SK-N-SH (cell line): Measurements from ENCODE around the gene SDF4. TPM values are rescaled to one million over a fixed set of nuclear protein-coding genes. Genes with fewer than 3 reads are reported as not detected.

Source experiments
- CTCF ChIA-PET: fragments of 300-600, 350-600 bp; formaldehyde crosslinking; extraction: SDS; loops from one replicate; lab custom pipeline; 2021; lab: Yijun Ruan, JAX
- POLR2A ChIA-PET: fragments of 350-600 bp; sonication (Branson Sonifier 250); formaldehyde crosslinking; extraction: SDS; loops from one replicate; lab custom pipeline; 2020; ENCODE audit warnings: antibody characterized with exemption, inconsistent platforms; lab: Yijun Ruan, JAX
- DNase-seq: peaks from one replicate; pipeline ENCODE4 v3.0.0; 2012
- H2AFZ ChIP-seq: fragments of 200-600 bp; sonication (generic); 2 replicates; pipeline ENCODE4 v1.8.1; 2016; ENCODE audit warnings: antibody characterized with exemption, mild to moderate bottlenecking, low read depth
- H3F3A ChIP-seq: fragments of 200-600 bp; sonication (generic); replicated peaks from 2 replicates; pipeline ENCODE3; 2016; ENCODE audit warnings: antibody characterized with exemption, mild to moderate bottlenecking; ENCODE audit not compliant: insufficient read depth
- H3K27ac ChIP-seq, 2 experiments: fragments of 200-500 bp in 1 of 2; fragments of 200-600 bp in 1 of 2; sonication (Bioruptor generic) in 1 of 2; sonication (generic), shearing (Covaris generic) in 1 of 2; 2 replicates each; pipeline versions ENCODE4 v1.5.1 to v1.6.1; 2014 to 2016; ENCODE audit warnings: low read depth in 2 of 2, inconsistent platforms in 1 of 2, low read length in 1 of 2, mild to moderate bottlenecking in 1 of 2, mixed read lengths in 1 of 2
- H3K27me3 ChIP-seq: fragments of 200-600 bp; sonication (generic), shearing (Covaris generic); 2 replicates; pipeline ENCODE4 v1.6.1; 2016; ENCODE audit warnings: mixed run types; ENCODE audit not compliant: insufficient read depth
- H3K36me3 ChIP-seq, 2 experiments: fragments of 200-500 bp in 1 of 2; fragments of 200-600 bp in 1 of 2; sonication (Bioruptor generic) in 1 of 2; sonication (generic) in 1 of 2; replicated peaks in 1 of 2; 2 replicates each; pipeline versions ENCODE3 to v1.5.1; 2014 to 2016; ENCODE audit warnings: low read length in 1 of 2, mild to moderate bottlenecking in 1 of 2; ENCODE audit not compliant: insufficient read depth in 2 of 2, control insufficient read depth in 1 of 2
- H3K4me1 ChIP-seq, 2 experiments: fragments of 200-500 bp in 1 of 2; fragments of 200-600 bp in 1 of 2; sonication (Bioruptor generic) in 1 of 2; sonication (generic), shearing (Covaris generic) in 1 of 2; 2 replicates each; pipeline versions ENCODE4 v1.5.1 to v1.6.1; 2014 to 2016; ENCODE audit warnings: low read depth in 1 of 2, low read length in 1 of 2, mixed run types in 1 of 2; ENCODE audit not compliant: insufficient read depth in 2 of 2, control insufficient read depth in 1 of 2
- H3K4me2 ChIP-seq: fragments of 200-600 bp; sonication (generic), shearing (Covaris generic); 2 replicates; pipeline ENCODE4 v1.6.1; 2017; ENCODE audit warnings: mixed run types
- H3K4me3 ChIP-seq, 2 experiments: fragments of 200-500 bp in 1 of 2; fragments of 200-600 bp in 1 of 2; sonication (Bioruptor generic) in 1 of 2; sonication (generic), shearing (Covaris generic) in 1 of 2; 2 replicates each; pipeline versions ENCODE4 v1.5.1 to v1.8.1; 2014 to 2016; ENCODE audit warnings: low read depth in 2 of 2, inconsistent platforms in 1 of 2, low read length in 1 of 2, mild to moderate bottlenecking in 1 of 2, mixed read lengths in 1 of 2, moderate library complexity in 1 of 2
- H3K79me2 ChIP-seq: fragments of 200-600 bp; sonication (generic); 2 replicates; pipeline ENCODE4 v1.8.1; 2017; ENCODE audit warnings: mild to moderate bottlenecking; ENCODE audit not compliant: insufficient read depth
- H3K9ac ChIP-seq: fragments of 200-600 bp; sonication (generic); 2 replicates; pipeline ENCODE4 v1.6.1; 2017; ENCODE audit warnings: mixed run types
- H3K9me2 ChIP-seq: fragments of 200-600 bp; sonication (generic); 2 replicates; pipeline ENCODE4 v1.6.1; 2017; ENCODE audit warnings: mixed run types
- H3K9me3 ChIP-seq: fragments of 200-600 bp; sonication (generic); 2 replicates; pipeline ENCODE4 v1.6.1; 2017; ENCODE audit warnings: mixed run types, mild to moderate bottlenecking, moderate library complexity
- H4K20me1 ChIP-seq: fragments of 200-600 bp; sonication (generic); 2 replicates; pipeline ENCODE4 v1.6.1; 2017; ENCODE audit warnings: mild to moderate bottlenecking, mixed run types; ENCODE audit not compliant: insufficient read depth
- ELF1 ChIP-seq: IDR thresholded peaks from 2 replicates; pipeline ENCODE4 v1.4.0; 2012
- FOSL2 ChIP-seq: IDR thresholded peaks from 2 replicates; pipeline ENCODE4 v1.4.0; 2012; ENCODE audit warnings: low read depth, mild to moderate bottlenecking, moderate library complexity, borderline replicate concordance
- FOXM1 ChIP-seq: IDR thresholded peaks from 2 replicates; pipeline ENCODE4 v1.4.0; 2012; ENCODE audit warnings: low read depth, mild to moderate bottlenecking
- GATA2 ChIP-seq: sonication (generic); formaldehyde crosslinking; IDR thresholded peaks from 2 replicates; pipeline ENCODE4 v1.5.0; 2020; ENCODE audit warnings: mild to moderate bottlenecking, missing genetic modification reagents
- MXI1 ChIP-seq: IDR thresholded peaks from 2 replicates; pipeline ENCODE4 v1.6.1; 2012; ENCODE audit warnings: mild to moderate bottlenecking, low read depth, low read length, improper control_type of control experiment
- POLR2AphosphoS5 ChIP-seq: IDR thresholded peaks from 2 replicates; pipeline ENCODE4 v1.6.1; 2012; ENCODE audit warnings: low read depth, low read length
- RAD21 ChIP-seq: IDR thresholded peaks from 2 replicates; pipeline ENCODE4 v1.6.1; 2012; ENCODE audit warnings: mild to moderate bottlenecking, low read length
- RXRA ChIP-seq: IDR thresholded peaks from 2 replicates; pipeline ENCODE4 v1.4.0; 2012; ENCODE audit warnings: low read depth, mild to moderate bottlenecking, borderline replicate concordance
- SIN3A ChIP-seq: IDR thresholded peaks from 2 replicates; pipeline ENCODE4 v1.6.1; 2012; ENCODE audit warnings: low read depth, mild to moderate bottlenecking, low read length, moderate library complexity, borderline replicate concordance
- TCF12 ChIP-seq: IDR thresholded peaks from 2 replicates; pipeline ENCODE4 v1.4.0; 2012
- YY1 ChIP-seq: IDR thresholded peaks from 2 replicates; pipeline ENCODE4 v1.4.0; 2012; ENCODE audit warnings: low read depth, mild to moderate bottlenecking
- WGBS: methylation state at CpG from one replicate; pipeline ENCODE4 v1.1.6; 2017; ENCODE audit warnings: low lambda C conversion rate; 5-methylcytosine and 5-hydroxymethylcytosine counted together
- polyA plus RNA-seq, 3 experiments: library from polyadenylated mRNA; depleted of rRNA; stranded (reverse); fragments of >200 nt; gene quantifications; 2 replicates each; pipeline ENCODE4 v1.2.3, GENCODE V29; 2012
- TF ChIP-seq, protein P1 (sequence below): fragments of 150-350 bp; IDR thresholded peaks from 2 replicates; pipeline ENCODE4 v1.6.1; 2017; ENCODE audit warnings: antibody characterized with exemption, low read length, low read depth, borderline replicate concordance
- TF ChIP-seq, protein P2 (sequence below): fragments of 200-600 bp; sonication (generic); IDR thresholded peaks from 2 replicates; pipeline ENCODE4 v1.6.1; 2017; ENCODE audit warnings: antibody characterized with exemption, mild to moderate bottlenecking, moderate library complexity
- TF ChIP-seq, protein P3 (sequence below): fragments of 150-350 bp; IDR thresholded peaks from 2 replicates; pipeline ENCODE4 v1.6.1; 2016; ENCODE audit warnings: mild to moderate bottlenecking, low read depth, low read length

The SDF4 gene
- polyA plus RNA-seq, 1 of the 3 experiments (the other 2 are of a cell fraction), result 265 TPM

- TF ChIP-seq, protein P1, sequence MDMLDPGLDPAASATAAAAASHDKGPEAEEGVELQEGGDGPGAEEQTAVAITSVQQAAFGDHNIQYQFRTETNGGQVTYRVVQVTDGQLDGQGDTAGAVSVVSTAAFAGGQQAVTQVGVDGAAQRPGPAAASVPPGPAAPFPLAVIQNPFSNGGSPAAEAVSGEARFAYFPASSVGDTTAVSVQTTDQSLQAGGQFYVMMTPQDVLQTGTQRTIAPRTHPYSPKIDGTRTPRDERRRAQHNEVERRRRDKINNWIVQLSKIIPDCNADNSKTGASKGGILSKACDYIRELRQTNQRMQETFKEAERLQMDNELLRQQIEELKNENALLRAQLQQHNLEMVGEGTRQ, result no peak
- TF ChIP-seq RXRA, result no peak
- TF ChIP-seq, protein P2, sequence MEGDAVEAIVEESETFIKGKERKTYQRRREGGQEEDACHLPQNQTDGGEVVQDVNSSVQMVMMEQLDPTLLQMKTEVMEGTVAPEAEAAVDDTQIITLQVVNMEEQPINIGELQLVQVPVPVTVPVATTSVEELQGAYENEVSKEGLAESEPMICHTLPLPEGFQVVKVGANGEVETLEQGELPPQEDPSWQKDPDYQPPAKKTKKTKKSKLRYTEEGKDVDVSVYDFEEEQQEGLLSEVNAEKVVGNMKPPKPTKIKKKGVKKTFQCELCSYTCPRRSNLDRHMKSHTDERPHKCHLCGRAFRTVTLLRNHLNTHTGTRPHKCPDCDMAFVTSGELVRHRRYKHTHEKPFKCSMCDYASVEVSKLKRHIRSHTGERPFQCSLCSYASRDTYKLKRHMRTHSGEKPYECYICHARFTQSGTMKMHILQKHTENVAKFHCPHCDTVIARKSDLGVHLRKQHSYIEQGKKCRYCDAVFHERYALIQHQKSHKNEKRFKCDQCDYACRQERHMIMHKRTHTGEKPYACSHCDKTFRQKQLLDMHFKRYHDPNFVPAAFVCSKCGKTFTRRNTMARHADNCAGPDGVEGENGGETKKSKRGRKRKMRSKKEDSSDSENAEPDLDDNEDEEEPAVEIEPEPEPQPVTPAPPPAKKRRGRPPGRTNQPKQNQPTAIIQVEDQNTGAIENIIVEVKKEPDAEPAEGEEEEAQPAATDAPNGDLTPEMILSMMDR, result no peak
- no peak for TF ChIP-seq YY1
- no peak for TF ChIP-seq RAD21
- no peak for TF ChIP-seq ELF1
- no peak for TF ChIP-seq FOSL2
- TF ChIP-seq, protein P3, sequence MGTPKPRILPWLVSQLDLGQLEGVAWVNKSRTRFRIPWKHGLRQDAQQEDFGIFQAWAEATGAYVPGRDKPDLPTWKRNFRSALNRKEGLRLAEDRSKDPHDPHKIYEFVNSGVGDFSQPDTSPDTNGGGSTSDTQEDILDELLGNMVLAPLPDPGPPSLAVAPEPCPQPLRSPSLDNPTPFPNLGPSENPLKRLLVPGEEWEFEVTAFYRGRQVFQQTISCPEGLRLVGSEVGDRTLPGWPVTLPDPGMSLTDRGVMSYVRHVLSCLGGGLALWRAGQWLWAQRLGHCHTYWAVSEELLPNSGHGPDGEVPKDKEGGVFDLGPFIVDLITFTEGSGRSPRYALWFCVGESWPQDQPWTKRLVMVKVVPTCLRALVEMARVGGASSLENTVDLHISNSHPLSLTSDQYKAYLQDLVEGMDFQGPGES, result no peak
- no peak for TF ChIP-seq GATA2 (CRISPR knock-in tag)
- no peak for TF ChIP-seq SIN3A
- no peak for TF ChIP-seq POLR2AphosphoS5
- TF ChIP-seq TCF12, result no peak
- Histone ChIP-seq H2AFZ (no peak overlapping the region), H3K79me2 (no peaks in the 10 kb centered on the region), H3K27me3 (no peaks in the 10 kb centered on the region), H3K27ac (no peak overlapping the region), H3K4me1 (no peaks in the 10 kb centered on the region; a peak in 1 of 4 replicates), H3K9ac (no peak overlapping the region), H3K36me3 (no peaks in the 10 kb centered on the region), H3K9me2 (no peaks in the 10 kb centered on the region), H3F3A (no peaks in the 10 kb centered on the region), H3K9me3 (no peaks in the 10 kb centered on the region), H3K4me2 (no peak overlapping the region), H3K4me3 (no peak overlapping the region), H4K20me1 (no peaks in the 10 kb centered on the region)
- CTCF ChIA-PET, result interaction anchor here (3.3 kb wide), 1 partner anchor 123 kb away, joined by 19 read pairs; no protein-coding TSS in a partner anchor
- POLR2A ChIA-PET, result no interaction called here
- DNase-seq, result no peak
- 51% methylated on average over 15 of the region's 23 CpGs for WGBS
Measured at GRCh38 chr1:1245178-1245816, 13.5 kb upstream of the SDF4 start.

DNA sequence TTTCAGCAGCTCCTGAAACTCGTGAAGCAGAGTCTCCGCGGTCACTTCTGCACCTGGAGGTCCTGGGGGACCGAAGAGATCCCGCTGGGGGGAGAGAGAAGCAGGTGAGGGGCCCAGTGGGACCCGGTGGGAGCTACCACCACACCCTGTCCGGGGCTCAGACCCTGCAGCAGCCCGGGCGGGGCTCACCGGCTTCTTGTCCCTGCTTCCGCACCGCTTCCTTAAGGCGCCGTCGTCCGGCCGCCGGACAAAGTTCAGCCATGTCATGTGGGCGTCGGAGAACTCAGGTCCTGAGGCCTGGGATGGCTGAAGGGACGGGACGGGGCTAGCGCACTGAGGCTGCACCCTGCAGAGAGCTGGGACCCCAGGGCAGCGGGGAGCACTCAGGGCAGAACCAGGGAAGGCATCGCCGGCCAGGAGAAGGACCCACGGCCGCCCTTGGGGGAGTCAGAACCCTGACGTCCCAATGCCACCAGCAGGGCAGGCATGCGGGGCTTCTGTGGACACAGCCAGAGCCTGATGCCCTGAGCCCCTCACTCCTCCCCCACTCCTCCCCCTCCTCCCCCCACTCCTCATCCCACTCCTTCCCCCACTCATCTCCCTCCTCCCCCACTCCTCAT lies 12.5 kb upstream of the SDF4 start:
- ChIA-PET POLR2A (no interaction called here), CTCF (no interaction called here)
- H3K27me3 ChIP-seq, result no peaks in the 10 kb centered on the region
- H3K4me1 ChIP-seq, result peaks cover 0 to 5% of the 10 kb centered on the region in 2 experiments; a peak in 1 of 4 replicates
- no peaks in the 10 kb centered on the region for H3F3A ChIP-seq
- no peak overlapping the region for H2AFZ ChIP-seq
- H3K27ac ChIP-seq, result no peak overlapping the region
- H3K9me3 ChIP-seq, result no peaks in the 10 kb centered on the region
- H3K4me3 ChIP-seq, result no peak overlapping the region
- TF ChIP-seq FOXM1, result no peak
- no peak for TF ChIP-seq MXI1
- no peaks in the 10 kb centered on the region for H4K20me1 ChIP-seq
- no peak overlapping the region for H3K4me2 ChIP-seq
- no peaks in the 10 kb centered on the region for H3K9me2 ChIP-seq
- DNase-seq, result no peak
- H3K36me3 ChIP-seq, result no peaks in the 10 kb centered on the region
- H3K9ac ChIP-seq, result no peak overlapping the region
- H3K79me2 ChIP-seq, result no peaks in the 10 kb centered on the region
- WGBS, result 83% methylated on average over 12 of the region's 30 CpGs
